HCT116 (cell line): ENCODE data around the gene RNF220. TPM values are rescaled to one million over a fixed set of nuclear protein-coding genes. Genes with fewer than 3 reads are reported as not detected.

Experiments
- ATAC-seq: fragments of 200-7000 bp; cut with Tn5 transposase; 2 replicates; pipeline ENCODE4 v1.9.1; 2020; ENCODE audit warnings: mild to moderate bottlenecking, moderate library complexity
- BruUV-seq: library from RNA; stranded (reverse); fragments of 400-500 nt; replicated peaks from 2 replicates; lab custom pipeline; 2021; lab: Mats Ljungman, UMichigan
- CTCF ChIA-PET: fragments of 300-600 bp; sonication (Branson Sonifier 250); formaldehyde crosslinking; loops from one replicate; lab custom pipeline; 2021; ENCODE audit warnings: antibody characterized with exemption; lab: Charles Lee
- POLR2A ChIA-PET: fragments of 300-600, 350-600 bp; sonication (Branson Sonifier 250); formaldehyde crosslinking; loops from one replicate; lab custom pipeline; 2021; ENCODE audit warnings: antibody characterized with exemption; lab: Charles Lee
- RAD21 ChIA-PET, 2 experiments: fragments of 300-600 bp; sonication (Branson Sonifier 250); formaldehyde crosslinking; loops; one replicate each; lab custom pipeline; 2023; ENCODE audit warnings: low total read pairs in 2 of 2; ENCODE audit not compliant: uncharacterized antibody in 2 of 2, unreplicated experiment in 2 of 2, low non-redundant PET in 1 of 2; lab: Charles Lee
- DNase-seq: peaks from one replicate; pipeline ENCODE4 v3.0.0-alpha.2; 2010; ENCODE audit warnings: low read depth, low spot score
- H2AFZ ChIP-seq: fragments of 200-600 bp; shearing (Covaris generic), sonication (generic); 2 replicates; pipeline ENCODE4 v1.6.1; 2017; ENCODE audit warnings: low read depth, mixed run types, mixed read lengths, antibody characterized with exemption, low read length; ENCODE audit not compliant: poor library complexity, severe bottlenecking
- H3K27ac ChIP-seq: 2 replicates; pipeline ENCODE4 v1.5.1; 2012; ENCODE audit warnings: low read depth, low read length
- H3K27me3 ChIP-seq: fragments of 200-600 bp; sonication (generic); 2 replicates; pipeline ENCODE4 v1.6.1; 2016; ENCODE audit warnings: mixed run types, low read length, mixed read lengths; ENCODE audit not compliant: insufficient read depth
- H3K36me3 ChIP-seq, 2 experiments: fragments of 200-500 bp in 1 of 2; fragments of 200-600 bp in 1 of 2; sonication (Bioruptor generic) in 1 of 2; sonication (generic) in 1 of 2; 2 replicates each; pipeline versions ENCODE4 v1.5.1 to v1.6.1; 2014 to 2016; ENCODE audit warnings: low read length in 2 of 2, inconsistent platforms in 1 of 2, mixed read lengths in 1 of 2, mixed run types in 1 of 2; ENCODE audit not compliant: insufficient read depth in 2 of 2, control insufficient read depth in 1 of 2
- H3K4me1 ChIP-seq, 2 experiments: fragments of 200-600 bp in 1 of 2; sonication (generic) in 1 of 2; 2 replicates each; pipeline versions ENCODE4 v1.5.1 to v1.6.1; 2012 to 2017; ENCODE audit warnings: low read length in 2 of 2, inconsistent platforms in 1 of 2, mild to moderate bottlenecking in 1 of 2, mixed read lengths in 1 of 2, mixed run types in 1 of 2, moderate library complexity in 1 of 2; ENCODE audit not compliant: insufficient read depth in 2 of 2, control insufficient read depth in 1 of 2
- H3K4me2 ChIP-seq: fragments of 200-600 bp; sonication (generic); 2 replicates; pipeline ENCODE4 v1.6.1; 2017; ENCODE audit warnings: mixed run types, low read length, mixed read lengths
- H3K4me3 ChIP-seq, 2 experiments: fragments of 200-600 bp in 1 of 2; sonication (generic) in 1 of 2; replicated peaks in 1 of 2; 2 replicates each; pipeline ENCODE4 v1.5.1; 2011 to 2016; ENCODE audit warnings: low read length in 2 of 2, control low read depth in 1 of 2, low read depth in 1 of 2, mild to moderate bottlenecking in 1 of 2, mixed read lengths in 1 of 2, mixed run types in 1 of 2
- H3K79me2 ChIP-seq: fragments of 200-600 bp; sonication (generic); 2 replicates; pipeline ENCODE4 v1.6.1; 2017; ENCODE audit warnings: mild to moderate bottlenecking, mixed run types, low read length, moderate library complexity, mixed read lengths; ENCODE audit not compliant: insufficient read depth
- H3K9ac ChIP-seq: fragments of 200-600 bp; sonication (generic); 2 replicates; pipeline ENCODE4 v1.6.1; 2016; ENCODE audit warnings: low read length, mixed read lengths
- H3K9me2 ChIP-seq: fragments of 200-600 bp; sonication (generic), shearing (Covaris generic); 2 replicates; pipeline ENCODE4 v1.6.1; 2017; ENCODE audit warnings: mixed run types, mild to moderate bottlenecking, moderate library complexity; ENCODE audit not compliant: insufficient read depth
- H3K9me3 ChIP-seq, 2 experiments: fragments of 200-500 bp in 1 of 2; fragments of 200-600 bp in 1 of 2; sonication (Bioruptor generic) in 1 of 2; sonication (generic) in 1 of 2; 2 replicates each; pipeline ENCODE4 v1.6.1; 2014 to 2017; ENCODE audit warnings: low read length in 2 of 2, mixed read lengths in 2 of 2, inconsistent platforms in 1 of 2, low read depth in 1 of 2, mild to moderate bottlenecking in 1 of 2, mixed run types in 1 of 2, moderate library complexity in 1 of 2; ENCODE audit not compliant: control insufficient read depth in 1 of 2, insufficient read depth in 1 of 2
- H4K20me1 ChIP-seq: fragments of 200-600 bp; sonication (generic), shearing (Covaris generic); 2 replicates; pipeline ENCODE4 v1.6.1; 2017; ENCODE audit warnings: mixed run types, mild to moderate bottlenecking, moderate library complexity; ENCODE audit not compliant: insufficient read depth
- ATF3 ChIP-seq: IDR thresholded peaks from 2 replicates; pipeline ENCODE4 v1.6.1; 2012
- CBX3 ChIP-seq: IDR thresholded peaks from 2 replicates; pipeline ENCODE4 v1.6.1; 2012; ENCODE audit warnings: low read depth
- CEBPB ChIP-seq: IDR thresholded peaks from 2 replicates; pipeline ENCODE4 v1.6.1; 2012; ENCODE audit warnings: low read depth
- EGR1 ChIP-seq: IDR thresholded peaks from 2 replicates; pipeline ENCODE4 v1.6.1; 2012; ENCODE audit warnings: low read depth
- ELF1 ChIP-seq: IDR thresholded peaks from 2 replicates; pipeline ENCODE4 v1.6.1; 2012; ENCODE audit warnings: low read depth, borderline replicate concordance
- EZH2 ChIP-seq: fragments of 200-600 bp; sonication (generic); IDR thresholded peaks from 2 replicates; pipeline ENCODE4 v1.6.1; 2017; ENCODE audit warnings: antibody characterized with exemption, mixed run types
- FOSL1 ChIP-seq: IDR thresholded peaks from 2 replicates; pipeline ENCODE4 v1.6.1; 2012; ENCODE audit warnings: low read depth
- POLR2A ChIP-seq: IDR thresholded peaks from 2 replicates; pipeline ENCODE4 v1.7.0; 2011; ENCODE audit warnings: borderline replicate concordance; ENCODE audit not compliant: insufficient read depth, insufficient read length; ENCODE audit errors: extremely low read depth
- POLR2AphosphoS5 ChIP-seq: IDR thresholded peaks from 2 replicates; pipeline ENCODE4 v1.6.1; 2011; ENCODE audit warnings: mild to moderate bottlenecking, low read depth, low read length, moderate library complexity
- RAD21 ChIP-seq: IDR thresholded peaks from 2 replicates; pipeline ENCODE4 v1.6.1; 2012; ENCODE audit warnings: low read depth, mild to moderate bottlenecking
- SIN3A ChIP-seq: IDR thresholded peaks from 2 replicates; pipeline ENCODE4 v1.6.1; 2012; ENCODE audit warnings: low read depth
- SRF ChIP-seq: IDR thresholded peaks from 2 replicates; pipeline ENCODE4 v1.6.1; 2012; ENCODE audit warnings: low read depth
- TCF7L2 ChIP-seq: IDR thresholded peaks from 2 replicates; pipeline ENCODE4 v1.7.0; 2011; ENCODE audit warnings: borderline replicate concordance, inconsistent platforms; ENCODE audit not compliant: insufficient read depth, insufficient read length; ENCODE audit errors: extremely low read depth
- YY1 ChIP-seq: IDR thresholded peaks from 2 replicates; pipeline ENCODE4 v1.6.1; 2011; ENCODE audit warnings: low read length, low read depth, moderate library complexity, mild to moderate bottlenecking; ENCODE audit not compliant: insufficient replicate concordance; ENCODE audit errors: extremely low read depth
- ZFX ChIP-seq: fragments of 450-650 bp; IDR thresholded peaks from 2 replicates; pipeline ENCODE4 v1.6.1; 2017
- intact Hi-C: fragments of 100-400 bp; cut with micrococcal nuclease; formaldehyde crosslinking; loops from 2 replicates; pipeline ENCODE4 v1.10.0; 2022
- total RNA-seq: library from RNA; stranded (reverse); gene quantifications from one replicate; pipeline ENCODE4 v1.2.1, GENCODE V29; 2021; ENCODE audit not compliant: unreplicated experiment
- TF ChIP-seq, protein P1 (sequence below): IDR thresholded peaks from 2 replicates; pipeline ENCODE4 v1.6.1; 2012

RNF220 gene
- total RNA-seq, 1 experiment from 2014 or later: 84.5 TPM

DNA sequence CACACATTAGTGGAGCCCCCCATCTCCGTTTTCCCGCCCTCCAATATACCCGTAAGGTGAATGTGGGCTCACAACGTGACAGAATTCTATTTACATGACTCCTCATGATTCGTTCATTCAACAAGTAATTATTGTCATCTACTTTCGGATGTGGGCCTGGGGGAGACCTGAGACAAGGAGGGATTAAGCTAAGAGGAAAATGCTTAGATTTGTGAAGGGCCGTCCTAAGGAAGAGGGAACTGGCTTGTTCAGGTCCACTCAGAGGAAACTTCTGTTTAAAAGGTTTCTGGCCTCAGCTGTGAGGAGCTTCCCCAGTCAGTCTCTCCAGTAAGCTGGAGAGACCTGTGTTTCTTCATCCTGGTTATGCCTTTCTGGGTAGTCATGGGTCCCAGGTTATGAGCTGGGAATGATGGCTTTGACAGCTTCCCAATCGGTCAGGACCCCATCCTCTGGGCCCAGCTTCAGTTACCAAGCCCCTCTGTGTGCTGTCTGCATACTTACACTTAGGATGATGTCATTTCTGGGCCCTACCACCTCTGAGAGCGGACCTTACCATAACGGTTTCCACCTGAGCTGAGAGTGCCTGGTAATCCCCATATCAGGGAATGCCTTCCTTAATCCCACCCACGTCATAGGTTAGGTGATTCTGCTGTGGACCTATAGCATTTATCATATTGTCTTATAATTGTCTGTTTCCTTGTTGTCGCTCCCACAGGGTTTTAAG lies 49.3 kb upstream of the RNF220 start:
- Histone ChIP-seq H3K27me3 (no peaks in the 10 kb centered on the region), H3K9me3 (no peaks in the 10 kb centered on the region), H3K36me3 (0 out of 4 replicates have a peak, but pooled peaks cover 0 to 2% of the 10 kb centered on the region in 2 experiments), H3K9me2 (no peaks in the 10 kb centered on the region), H4K20me1 (no peaks in the 10 kb centered on the region), H3K4me2 (peak overlapping the region; percentile 92), H3K9ac (peak overlapping the region; percentile 35; the same call in 1 of the 2 replicates), H3K27ac (no peak overlapping the region), H3K4me3 (peak overlapping the region; percentile 41 to 94), H3K4me1 (peaks cover 4 to 28% of the 10 kb centered on the region in 2 experiments; a peak in 3 of 4 replicates), H3K79me2 (peaks cover 36% of the 10 kb centered on the region), H2AFZ (peak overlapping the region; percentile 99)
- no peak for ATAC-seq
- BruUV-seq: no TSS peak
- ChIA-PET POLR2A (no interaction called here), RAD21 (no interaction called here), CTCF (interaction anchor here (1.0 kb wide), 1 partner anchor 14 kb away, joined by 3 read pairs; no protein-coding TSS in a partner anchor)
- intact Hi-C loops: no loop called here
- DNase-seq: no peak
- no peak for TF ChIP-seq SIN3A
- no peak for TF ChIP-seq EGR1

- DNase-seq (no peak), ATAC-seq (no peak)
- no peak overlapping the region for H3K9ac ChIP-seq
- H3K27me3 ChIP-seq: no peaks in the 10 kb centered on the region
- peaks cover 22% of the 10 kb centered on the region for H3K79me2 ChIP-seq
- CTCF ChIA-PET: no interaction called here
- no peaks in the 10 kb centered on the region for H3K9me2 ChIP-seq
- H3K9me3 ChIP-seq: no peaks in the 10 kb centered on the region
- POLR2A ChIA-PET: no interaction called here
- no peak overlapping the region for H3K4me3 ChIP-seq
- TF ChIP-seq TCF7L2: no peak
- TF ChIP-seq EGR1: no peak
- TF ChIP-seq YY1: no peak
- TF ChIP-seq POLR2AphosphoS5: no peak
- TF ChIP-seq FOSL1: no peak
- TF ChIP-seq CEBPB: no peak
- TF ChIP-seq SRF: no peak
- TF ChIP-seq ZFX: no peak
- no peak for TF ChIP-seq RAD21
- TF ChIP-seq ATF3: no peak
- TF ChIP-seq SIN3A: no peak
- TF ChIP-seq POLR2A: no peak
- TF ChIP-seq CBX3: no peak
- TF ChIP-seq, protein P1, sequence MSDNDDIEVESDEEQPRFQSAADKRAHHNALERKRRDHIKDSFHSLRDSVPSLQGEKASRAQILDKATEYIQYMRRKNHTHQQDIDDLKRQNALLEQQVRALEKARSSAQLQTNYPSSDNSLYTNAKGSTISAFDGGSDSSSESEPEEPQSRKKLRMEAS: no peak
- no peak for TF ChIP-seq ELF1
- TF ChIP-seq EZH2: no peak
- no peak overlapping the region for H3K4me2 ChIP-seq
- BruUV-seq: no TSS peak
- RAD21 ChIA-PET: no interaction called here
- H3K36me3 ChIP-seq: no peaks in the 10 kb centered on the region
- H3K27ac ChIP-seq: no peak overlapping the region
- intact Hi-C loops: no loop called here
- no peaks in the 10 kb centered on the region for H4K20me1 ChIP-seq
- H3K4me1 ChIP-seq: peaks cover 4 to 28% of the 10 kb centered on the region in 2 experiments; a peak in 3 of 4 replicates
- no peak overlapping the region for H2AFZ ChIP-seq
Observed at GRCh38 chr1:44357710-44358109, 47.3 kb upstream of the RNF220 start.
